Neural progenitor cell (in vitro differentiated cells): ENCODE data around the gene CPA4. TPM values are rescaled to one million over a fixed set of nuclear protein-coding genes. Genes with fewer than 3 reads are reported as not detected.

Experiments
- DNase-seq: peaks from one replicate; pipeline ENCODE4 v3.0.0-alpha.2; 2016; ENCODE audit warnings: low spot score
- H2AFZ ChIP-seq: fragments of 200-600 bp; sonication (generic); replicated peaks from 2 replicates; pipeline ENCODE4 v1.6.1; 2016; ENCODE audit warnings: antibody characterized with exemption
- H3F3A ChIP-seq: fragments of 200-600 bp; sonication (generic); 2 replicates; pipeline ENCODE4 v1.6.1; 2016; ENCODE audit warnings: antibody characterized with exemption, low read depth
- H3K27ac ChIP-seq: fragments of 200-600 bp; sonication (generic); 2 replicates; pipeline ENCODE4 v1.5.1; 2016; ENCODE audit warnings: mild to moderate bottlenecking
- H3K27me3 ChIP-seq: fragments of 200-600 bp; sonication (generic); 2 replicates; pipeline ENCODE4 v1.6.1; 2016; ENCODE audit warnings: mild to moderate bottlenecking, moderate library complexity
- H3K36me3 ChIP-seq: fragments of 200-600 bp; sonication (generic); 2 replicates; pipeline ENCODE4 v1.5.1; 2016
- H3K4me1 ChIP-seq: fragments of 200-600 bp; sonication (generic); 2 replicates; pipeline ENCODE4 v1.6.1; 2016; ENCODE audit warnings: mixed run types
- H3K4me2 ChIP-seq: fragments of 200-600 bp; sonication (generic); 2 replicates; pipeline ENCODE4 v1.6.1; 2016
- H3K4me3 ChIP-seq: fragments of 200-600 bp; sonication (generic); 2 replicates; pipeline ENCODE4 v1.5.1; 2016
- H3K79me2 ChIP-seq: fragments of 200-600 bp; sonication (generic); 2 replicates; pipeline ENCODE4 v1.6.1; 2016; ENCODE audit warnings: low read depth
- H3K9ac ChIP-seq: fragments of 200-600 bp; sonication (generic); 2 replicates; pipeline ENCODE4 v1.6.1; 2016
- H3K9me3 ChIP-seq: fragments of 200-600 bp; sonication (generic); 2 replicates; pipeline ENCODE4 v1.5.1; 2016; ENCODE audit warnings: low read depth
- H4K20me1 ChIP-seq: fragments of 200-600 bp; sonication (generic); 2 replicates; pipeline ENCODE4 v1.6.1; 2016; ENCODE audit warnings: low read depth
- H3K27ac Mint-ChIP-seq: 3 replicates; pipeline ENCODE4 v1.8.0; 2021; ENCODE audit warnings: mixed read lengths
- H3K27me3 Mint-ChIP-seq: 2 replicates; pipeline ENCODE4 v1.8.0; 2022; ENCODE audit warnings: low read depth, mild to moderate bottlenecking, inconsistent platforms, moderate library complexity, mixed read lengths; ENCODE audit not compliant: insufficient read depth
- H3K36me3 Mint-ChIP-seq: 3 replicates; pipeline ENCODE4 v1.8.0; 2021; ENCODE audit warnings: mixed read lengths
- H3K4me1 Mint-ChIP-seq: 3 replicates; pipeline ENCODE4 v1.8.0; 2021; ENCODE audit warnings: mixed read lengths
- H3K4me3 Mint-ChIP-seq: 3 replicates; pipeline ENCODE4 v1.8.0; 2021; ENCODE audit warnings: mild to moderate bottlenecking, moderate library complexity, mixed read lengths
- H3K9me3 Mint-ChIP-seq: 3 replicates; pipeline ENCODE4 v1.8.0; 2020; ENCODE audit warnings: mixed read lengths
- CTCF ChIP-seq: fragments of 200-600 bp; sonication (generic); IDR thresholded peaks from 2 replicates; pipeline ENCODE4 v1.5.1; 2017; ENCODE audit warnings: antibody characterized with exemption, mild to moderate bottlenecking
- EZH2 ChIP-seq: fragments of 200-600 bp; sonication (generic); IDR thresholded peaks from 2 replicates; pipeline ENCODE4 v1.6.1; 2017; ENCODE audit warnings: antibody characterized with exemption, mild to moderate bottlenecking, moderate library complexity
- EZH2phosphoT487 ChIP-seq: fragments of 200-600 bp; sonication (generic); IDR thresholded peaks from 2 replicates; pipeline ENCODE4 v1.6.1; 2017; ENCODE audit warnings: antibody characterized with exemption
- total RNA-seq: library from RNA; depleted of rRNA; stranded (reverse); fragments of >200 nt; gene quantifications from 2 replicates; pipeline ENCODE4 v1.2.3, GENCODE V29; 2015; ENCODE audit warnings: low replicate concordance

CPA4 gene
- total RNA-seq, 1 donor from 2014 or later, result not detected

- no peak for DNase-seq
- no peaks in the 10 kb centered on the region for H4K20me1 ChIP-seq
- Mint-ChIP-seq H3K27me3 (peaks cover 11% of the 10 kb centered on the region), H3K9me3 (peaks cover 16% of the 10 kb centered on the region), H3K27ac (no peak overlapping the region), H3K36me3 (peaks cover 2% of the 10 kb centered on the region), H3K4me1 (peaks cover 51% of the 10 kb centered on the region), H3K4me3 (peak overlapping the region; percentile 36)
- H2AFZ ChIP-seq, result no peak overlapping the region
- H3K36me3 ChIP-seq, result no peaks in the 10 kb centered on the region
- H3K9ac ChIP-seq, result no peak overlapping the region
- no peak overlapping the region for H3K4me2 ChIP-seq
- no peaks in the 10 kb centered on the region for H3K27me3 ChIP-seq
- no peaks in the 10 kb centered on the region for H3F3A ChIP-seq
- no peak overlapping the region for H3K4me3 ChIP-seq
- H3K79me2 ChIP-seq, result no peaks in the 10 kb centered on the region
- H3K9me3 ChIP-seq, result no peaks in the 10 kb centered on the region
- no peak for TF ChIP-seq CTCF
- TF ChIP-seq EZH2phosphoT487, result no peak
- TF ChIP-seq EZH2, result no peak
- H3K27ac ChIP-seq, result no peak overlapping the region
- no peaks in the 10 kb centered on the region for H3K4me1 ChIP-seq
Measured at GRCh38 chr7:130364451-130364850, 71.5 kb downstream of the CPA4 start.

GRCh38 chr7:130365088-130365487, 72.1 kb downstream of the CPA4 start:
- Histone ChIP-seq H4K20me1 (no peaks in the 10 kb centered on the region), H3K9me3 (no peaks in the 10 kb centered on the region), H3K27me3 (no peaks in the 10 kb centered on the region), H3F3A (no peaks in the 10 kb centered on the region), H3K79me2 (no peaks in the 10 kb centered on the region), H3K4me1 (no peaks in the 10 kb centered on the region), H3K4me2 (no peak overlapping the region), H3K4me3 (no peak overlapping the region), H3K36me3 (no peaks in the 10 kb centered on the region), H3K27ac (no peak overlapping the region), H3K9ac (no peak overlapping the region), H2AFZ (no peak overlapping the region)
- peak overlapping the region; percentile 99 for H3K27ac Mint-ChIP-seq
- H3K27me3 Mint-ChIP-seq, result peaks cover 11% of the 10 kb centered on the region
- peaks cover 12% of the 10 kb centered on the region for H3K9me3 Mint-ChIP-seq
- DNase-seq, result no peak
- H3K4me1 Mint-ChIP-seq, result peaks cover 56% of the 10 kb centered on the region
- peaks cover 2% of the 10 kb centered on the region for H3K36me3 Mint-ChIP-seq
- peak overlapping the region; percentile 36 for H3K4me3 Mint-ChIP-seq
- TF ChIP-seq EZH2 (no peak), EZH2phosphoT487 (no peak), CTCF (no peak)

- Histone ChIP-seq H3K36me3 (no peaks in the 10 kb centered on the region), H3F3A (no peaks in the 10 kb centered on the region), H2AFZ (no peak overlapping the region), H3K4me3 (no peak overlapping the region), H3K9me3 (no peaks in the 10 kb centered on the region), H4K20me1 (no peaks in the 10 kb centered on the region), H3K9ac (no peak overlapping the region), H3K4me2 (no peak overlapping the region), H3K79me2 (no peaks in the 10 kb centered on the region), H3K4me1 (no peaks in the 10 kb centered on the region), H3K27ac (no peak overlapping the region), H3K27me3 (no peaks in the 10 kb centered on the region)
- peaks cover 5% of the 10 kb centered on the region for H3K9me3 Mint-ChIP-seq
- peak overlapping the region; percentile 99 for H3K27ac Mint-ChIP-seq
- H3K36me3 Mint-ChIP-seq, result no peaks in the 10 kb centered on the region
- H3K4me3 Mint-ChIP-seq, result peak overlapping the region; percentile 36
- no peak for TF ChIP-seq CTCF
- no peak for TF ChIP-seq EZH2phosphoT487
- TF ChIP-seq EZH2, result no peak
- DNase-seq, result peak; percentile 41
- peaks cover 56% of the 10 kb centered on the region for H3K4me1 Mint-ChIP-seq
- H3K27me3 Mint-ChIP-seq, result peaks cover 8% of the 10 kb centered on the region
Measured at GRCh38 chr7:130365511-130366441, 72.8 kb downstream of the CPA4 start.
